NCI-H2081 treated with DMSO at 0.1 percent for 48 hours (cell line): ENCODE results near the gene CFAP53.

ENCODE experiments used
- DNase-seq: peaks from one replicate; lab custom pipeline; 2025; lab: John Stamatoyannopoulos, UW

Gene CFAP53

GRCh38 chr18:50193796-50194630 lies 72.3 kb downstream of the CFAP53 start:
- no peak for DNase-seq

- DNase-seq = no peak
These were observed 73.1 kb downstream of the CFAP53 start for GRCh38 chr18:50192995-50193795.

- DNase-seq = no peak
These were observed 75.4 kb downstream of the CFAP53 start for GRCh38 chr18:50190926-50191325.

- DNase-seq = no peak
These were observed 76.1 kb downstream of the CFAP53 start for GRCh38 chr18:50190236-50190635.

- DNase-seq = no peak
These were observed 77.1 kb downstream of the CFAP53 start for GRCh38 chr18:50189160-50189559.

- DNase-seq = no peak
These were observed 77.6 kb downstream of the CFAP53 start for GRCh38 chr18:50188652-50189051.

GRCh38 chr18:50187659-50188058 lies 78.6 kb downstream of the CFAP53 start:
- DNase-seq = no peak

GRCh38 chr18:50186385-50186784 lies 79.9 kb downstream of the CFAP53 start:
- DNase-seq = no peak

- no peak for DNase-seq
These were observed 82.7 kb downstream of the CFAP53 start for GRCh38 chr18:50183556-50183955.

GRCh38 chr18:50182511-50182910 lies 83.8 kb downstream of the CFAP53 start:
- no peak for DNase-seq

- no peak for DNase-seq
These were observed 84.7 kb downstream of the CFAP53 start for GRCh38 chr18:50181590-50181989.

GRCh38 chr18:50179465-50179864 lies 86.8 kb downstream of the CFAP53 start:
- DNase-seq = no peak

GRCh38 chr18:50177294-50177992 lies 88.9 kb downstream of the CFAP53 start:
- DNase-seq = no peak
